ENCODE measurements around the gene ZBED2. TPM values are rescaled to one million over a fixed set of nuclear protein-coding genes. Genes with fewer than 3 reads are reported as not detected.
"Not testable (repeated sequence)": the region's sequence is repeated elsewhere in the genome, so short reads cannot be mapped to it uniquely, and the experiment has no call there.

Gene ZBED2
- total RNA-seq, 4 donors from 2014 or later = 4.2 to 9.4 (median 6.2) TPM

GRCh38 chr3:111568355-111568754 lies 26.8 kb downstream of the ZBED2 start:
- H3K4me3 ChIP-seq = no peak overlapping the region
- TF ChIP-seq POLR2A (IDR thresholded peaks at IDR 0.05) = no peak
- no peak for TF ChIP-seq CTCF (IDR thresholded peaks at IDR 0.05)
- peaks cover 0 to 6% (median 0%) of the 10 kb centered on the region in 4 donors for H3K27me3 ChIP-seq
- WGBS, 2 donors = 90 to 94% methylated on average over 2 of the region's 2 CpGs
- intact Hi-C loops (cut with DNase I) = no loop called here
- H3K36me3 ChIP-seq = no peaks in the 10 kb centered on the region
- H3K9me3 ChIP-seq = no peaks in the 10 kb centered on the region
- H3K4me1 ChIP-seq = no peaks in the 10 kb centered on the region
- no peak for DNase-seq
- H3K27ac ChIP-seq = no peak overlapping the region

- DNase-seq = no peak
- WGBS, 2 donors = 47 to 60% methylated on average over 2 of the region's 2 CpGs
- no peak overlapping the region for H3K4me3 ChIP-seq
- H3K9me3 ChIP-seq = no peaks in the 10 kb centered on the region
- no peaks in the 10 kb centered on the region for H3K36me3 ChIP-seq
- H3K27me3 ChIP-seq = peaks cover 0 to 6% (median 0%) of the 10 kb centered on the region in 4 donors
- no peak for TF ChIP-seq CTCF (IDR thresholded peaks at IDR 0.05)
- no peak for TF ChIP-seq POLR2A (IDR thresholded peaks at IDR 0.05)
- H3K4me1 ChIP-seq = no peaks in the 10 kb centered on the region
- intact Hi-C loops (cut with DNase I) = no loop called here
- H3K27ac ChIP-seq = no peak overlapping the region
These were observed 28.3 kb downstream of the ZBED2 start for GRCh38 chr3:111566844-111567243.

- intact Hi-C loops (cut with DNase I); H3K36me3 ChIP-seq; H3K4me1 ChIP-seq; H3K9me3 ChIP-seq; H3K27ac ChIP-seq; H3K4me3 ChIP-seq; DNase-seq; H3K27me3 ChIP-seq: not testable (repeated sequence)
- WGBS, 2 donors = 91 to 98% methylated on average over 7 to 17 of the region's 25 CpGs
These were observed 33.2 kb downstream of the ZBED2 start for GRCh38 chr3:111561902-111562301.

- no peak for TF ChIP-seq CTCF (IDR thresholded peaks at IDR 0.05)
- no peak for TF ChIP-seq POLR2A (IDR thresholded peaks at IDR 0.05)
These were observed 46.4 kb downstream of the ZBED2 start for GRCh38 chr3:111548756-111549155.

GRCh38 chr3:111548092-111548491 lies 47.1 kb downstream of the ZBED2 start:
- TF ChIP-seq POLR2A (IDR thresholded peaks at IDR 0.05) (no peak), CTCF (IDR thresholded peaks at IDR 0.05) (no peak)
- Histone ChIP-seq H3K36me3 (no peaks in the 10 kb centered on the region), H3K27ac (peak overlapping the region in 1 of 4 donors; percentile 9), H3K4me1 (no peaks in the 10 kb centered on the region), H3K9me3 (no peaks in the 10 kb centered on the region), H3K4me3 (no peak overlapping the region), H3K27me3 (no peaks in the 10 kb centered on the region)
- DNase-seq = no peak
- WGBS, 2 donors = 60 to 91% methylated on average over 1 of the region's 1 CpG
- intact Hi-C loops (cut with DNase I) = no loop called here

More at GRCh38 chr3:111548756-111549155, 46.4 kb downstream of the ZBED2 start:
- no peak overlapping the region for H3K4me3 ChIP-seq
- no peak overlapping the region for H3K27ac ChIP-seq
- H3K27me3 ChIP-seq = no peaks in the 10 kb centered on the region
- no peaks in the 10 kb centered on the region for H3K9me3 ChIP-seq
- H3K36me3 ChIP-seq = no peaks in the 10 kb centered on the region
- no peak for DNase-seq
- intact Hi-C loops (cut with DNase I) = no loop called here
- H3K4me1 ChIP-seq = no peaks in the 10 kb centered on the region

- intact Hi-C loops (cut with DNase I) = no loop called here
- no peaks in the 10 kb centered on the region for H3K9me3 ChIP-seq
- H3K27ac ChIP-seq = peak overlapping the region in 2 of 4 donors; percentile 9 to 23
- no peak overlapping the region for H3K4me3 ChIP-seq
- no peaks in the 10 kb centered on the region for H3K4me1 ChIP-seq
- H3K27me3 ChIP-seq = no peaks in the 10 kb centered on the region
- TF ChIP-seq CTCF (IDR thresholded peaks at IDR 0.05) (no peak), POLR2A (IDR thresholded peaks at IDR 0.05) (no peak)
- DNase-seq = no peak
- H3K36me3 ChIP-seq = no peaks in the 10 kb centered on the region
- 60 to 77% methylated on average over 4 of the region's 4 CpGs for WGBS, 2 donors
These were observed 47.5 kb downstream of the ZBED2 start for GRCh38 chr3:111547631-111548030.
